Suprapubic skin (tissue), 4 donors: ENCODE measurements around the gene ANKRD11.

ENCODE experiments used
- POLR2A ChIP-seq, 2 donors: fragments of 450-650 bp; IDR thresholded peaks; one replicate each; pipeline ENCODE4 v1.6.1; 2017; ENCODE audit warnings: antibody characterized with exemption in 2 of 2, mild to moderate bottlenecking in 2 of 2, moderate library complexity in 2 of 2
- POLR2AphosphoS5 ChIP-seq, 3 donors: sonication (generic); formaldehyde crosslinking; IDR thresholded peaks; one replicate each; pipeline ENCODE4 v1.6.1; 2017; ENCODE audit warnings: antibody characterized with exemption in 3 of 3

DNA sequence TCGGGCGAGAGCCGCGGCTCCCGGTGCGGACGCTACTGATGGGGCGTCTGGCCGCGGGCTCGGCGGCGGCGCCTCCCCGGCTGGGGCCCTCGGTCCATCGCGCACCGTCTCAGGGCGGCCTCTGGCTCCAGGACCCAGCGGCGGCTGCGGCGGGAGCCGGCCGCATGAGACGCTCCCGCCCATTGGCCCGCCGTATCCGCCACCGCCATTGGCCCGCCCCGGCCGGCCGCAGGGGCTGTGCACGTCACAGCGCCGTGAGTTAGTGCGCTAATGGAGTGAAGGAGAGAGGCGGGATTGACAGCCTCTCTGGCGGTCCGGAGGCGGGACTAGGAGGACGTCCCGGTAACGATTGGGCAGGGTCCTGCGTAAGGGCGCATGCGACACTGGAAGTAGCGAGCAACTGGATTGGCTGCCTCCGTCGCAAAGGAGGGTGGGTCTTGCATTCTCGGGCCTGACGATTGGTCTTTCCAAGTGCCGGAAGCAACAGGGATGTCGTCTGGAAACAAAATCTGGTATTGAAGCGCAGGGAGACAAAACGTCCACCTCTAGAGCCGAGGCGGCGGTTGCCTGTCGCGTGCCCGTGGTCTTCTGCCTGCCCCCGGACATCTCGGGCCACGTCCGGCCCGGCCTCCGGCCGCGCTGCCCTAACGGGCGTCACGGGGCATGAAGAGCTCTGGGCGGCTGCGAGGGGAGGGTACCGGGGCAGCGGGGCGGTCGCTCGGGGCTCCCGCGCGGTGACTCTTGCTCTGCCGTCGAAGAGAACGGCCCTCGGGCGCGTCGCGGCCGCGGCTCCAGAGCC, at the start of gene ANKRD11:
- TF ChIP-seq POLR2A (IDR thresholded peaks at IDR 0.05) (peak; percentile 77 to 94), POLR2AphosphoS5 (IDR thresholded peaks at IDR 0.05) (peak in 2 of 3 donors; percentile 79 to 95)
